Prostate gland (tissue), 2 donors: Measurements from ENCODE around the gene CRKL. TPM values are rescaled to one million over a fixed set of nuclear protein-coding genes. Genes with fewer than 3 reads are reported as not detected.
"Not testable (repeated sequence)": the region's sequence is repeated elsewhere in the genome, so short reads cannot be mapped to it uniquely, and the experiment has no call there.

Experiments used
- DNase-seq: peaks from one replicate; pipeline ENCODE4 v3.0.0-alpha.2; 2019; ENCODE audit warnings: low spot score
- H3K27ac ChIP-seq, 2 donors: fragments of 200-600 bp; sonication (generic); 2 replicates each; pipeline ENCODE4 v1.5.1; 2017 to 2019
- H3K27me3 ChIP-seq: fragments of 200-600 bp; sonication (generic); replicated peaks from 2 replicates; pipeline ENCODE4 v1.5.1; 2019; ENCODE audit not compliant: insufficient read depth
- H3K36me3 ChIP-seq, 2 donors: fragments of 200-600 bp; sonication (generic); 1 replicate in 1 of 2; 2 replicates in 1 of 2; pipeline versions ENCODE4 v1.5.1 to v1.8.1; 2017 to 2019
- H3K4me1 ChIP-seq: fragments of 200-600 bp; sonication (generic); replicated peaks from 2 replicates; pipeline ENCODE4 v1.5.1; 2019
- H3K4me3 ChIP-seq, 2 donors: fragments of 200-600 bp; sonication (generic); 2 replicates each; pipeline ENCODE4 v1.5.1; 2017 to 2019
- H3K9me3 ChIP-seq: fragments of 200-600 bp; sonication (generic); 2 replicates; pipeline ENCODE4 v1.5.1; 2017
- POLR2A ChIP-seq: fragments of 450-650 bp; IDR thresholded peaks from one replicate; pipeline ENCODE4 v1.6.1; 2016; ENCODE audit warnings: antibody characterized with exemption, mild to moderate bottlenecking
- POLR2AphosphoS5 ChIP-seq: sonication (generic); formaldehyde crosslinking; IDR thresholded peaks from one replicate; pipeline ENCODE4 v1.6.1; 2017; ENCODE audit warnings: antibody characterized with exemption
- WGBS: methylation state at CpG from one replicate; pipeline ENCODE4 v1.1.5; 2018; 5-methylcytosine and 5-hydroxymethylcytosine counted together
- intact Hi-C: fragments of 100-400 bp; cut with DNase I; formaldehyde crosslinking; loops from one replicate; pipeline ENCODE4 v1.14.2; 2022
- total RNA-seq, 2 donors: library from RNA; depleted of rRNA; stranded (reverse); fragments of >200 nt; gene quantifications; one replicate each; pipeline ENCODE4 v1.1.0, GENCODE V29; 2016
- TF ChIP-seq, protein P1 (sequence below), 4 experiments: fragments of 200-600 bp in 2 of 4; fragments of 450-650 bp in 2 of 4; sonication (generic) in 2 of 4; IDR thresholded peaks; 1 replicate in 3 of 4; 2 replicates in 1 of 4; pipeline ENCODE4 v1.5.1; 2016 to 2019; ENCODE audit warnings: antibody characterized with exemption in 4 of 4, mild to moderate bottlenecking in 2 of 4, moderate library complexity in 2 of 4

CRKL gene
- total RNA-seq, 2 donors from 2014 or later: 41.6 to 72.0 TPM

DNA sequence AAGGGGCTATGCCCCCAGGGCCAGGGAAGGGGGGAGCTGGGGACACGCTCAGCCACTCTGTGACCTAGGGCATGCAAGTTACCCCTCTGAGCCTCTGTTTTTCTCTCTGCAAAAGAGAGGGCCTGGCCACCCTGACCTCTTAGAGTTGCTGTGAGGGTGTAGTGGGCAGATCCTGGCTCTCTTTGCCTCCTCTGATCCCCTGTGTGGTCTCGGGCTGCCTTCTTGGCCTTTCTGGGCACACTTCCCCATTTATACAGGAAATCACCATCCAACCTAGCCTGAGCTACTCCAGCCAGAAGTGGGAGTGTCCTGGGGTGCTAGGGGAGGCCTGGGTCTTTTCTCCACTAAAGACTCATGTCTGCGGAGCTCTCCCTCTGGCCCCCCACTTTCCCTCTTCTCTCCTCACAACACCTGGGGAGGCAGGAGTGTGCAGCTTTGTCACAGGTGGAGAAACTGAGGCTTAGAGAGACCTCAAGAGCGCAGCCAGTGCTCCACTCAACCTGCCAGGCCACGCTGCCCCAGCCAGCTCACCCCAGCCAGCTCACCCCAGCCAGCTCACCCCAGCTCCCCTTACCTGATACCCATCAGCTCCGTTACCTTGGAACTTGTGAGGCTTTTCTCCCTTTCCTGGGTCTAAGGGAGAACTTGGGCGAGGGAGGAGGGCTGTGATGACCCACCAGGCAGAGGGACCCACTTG is 51.2 kb downstream of the CRKL start:
- Histone ChIP-seq H3K27ac (no peak overlapping the region), H3K9me3 (no peaks in the 10 kb centered on the region), H3K36me3 (no peaks in the 10 kb centered on the region), H3K4me1 (no peaks in the 10 kb centered on the region), H3K4me3 (no peak overlapping the region), H3K27me3 (no peaks in the 10 kb centered on the region)
- 67% methylated on average over 7 of the region's 7 CpGs for WGBS
- intact Hi-C loops: no loop called here
- no peak for TF ChIP-seq POLR2A
- TF ChIP-seq, protein P1, sequence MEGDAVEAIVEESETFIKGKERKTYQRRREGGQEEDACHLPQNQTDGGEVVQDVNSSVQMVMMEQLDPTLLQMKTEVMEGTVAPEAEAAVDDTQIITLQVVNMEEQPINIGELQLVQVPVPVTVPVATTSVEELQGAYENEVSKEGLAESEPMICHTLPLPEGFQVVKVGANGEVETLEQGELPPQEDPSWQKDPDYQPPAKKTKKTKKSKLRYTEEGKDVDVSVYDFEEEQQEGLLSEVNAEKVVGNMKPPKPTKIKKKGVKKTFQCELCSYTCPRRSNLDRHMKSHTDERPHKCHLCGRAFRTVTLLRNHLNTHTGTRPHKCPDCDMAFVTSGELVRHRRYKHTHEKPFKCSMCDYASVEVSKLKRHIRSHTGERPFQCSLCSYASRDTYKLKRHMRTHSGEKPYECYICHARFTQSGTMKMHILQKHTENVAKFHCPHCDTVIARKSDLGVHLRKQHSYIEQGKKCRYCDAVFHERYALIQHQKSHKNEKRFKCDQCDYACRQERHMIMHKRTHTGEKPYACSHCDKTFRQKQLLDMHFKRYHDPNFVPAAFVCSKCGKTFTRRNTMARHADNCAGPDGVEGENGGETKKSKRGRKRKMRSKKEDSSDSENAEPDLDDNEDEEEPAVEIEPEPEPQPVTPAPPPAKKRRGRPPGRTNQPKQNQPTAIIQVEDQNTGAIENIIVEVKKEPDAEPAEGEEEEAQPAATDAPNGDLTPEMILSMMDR (IDR thresholded peaks at IDR 0.05): no peak
- no peak for TF ChIP-seq POLR2AphosphoS5
- no peak for DNase-seq

DNA sequence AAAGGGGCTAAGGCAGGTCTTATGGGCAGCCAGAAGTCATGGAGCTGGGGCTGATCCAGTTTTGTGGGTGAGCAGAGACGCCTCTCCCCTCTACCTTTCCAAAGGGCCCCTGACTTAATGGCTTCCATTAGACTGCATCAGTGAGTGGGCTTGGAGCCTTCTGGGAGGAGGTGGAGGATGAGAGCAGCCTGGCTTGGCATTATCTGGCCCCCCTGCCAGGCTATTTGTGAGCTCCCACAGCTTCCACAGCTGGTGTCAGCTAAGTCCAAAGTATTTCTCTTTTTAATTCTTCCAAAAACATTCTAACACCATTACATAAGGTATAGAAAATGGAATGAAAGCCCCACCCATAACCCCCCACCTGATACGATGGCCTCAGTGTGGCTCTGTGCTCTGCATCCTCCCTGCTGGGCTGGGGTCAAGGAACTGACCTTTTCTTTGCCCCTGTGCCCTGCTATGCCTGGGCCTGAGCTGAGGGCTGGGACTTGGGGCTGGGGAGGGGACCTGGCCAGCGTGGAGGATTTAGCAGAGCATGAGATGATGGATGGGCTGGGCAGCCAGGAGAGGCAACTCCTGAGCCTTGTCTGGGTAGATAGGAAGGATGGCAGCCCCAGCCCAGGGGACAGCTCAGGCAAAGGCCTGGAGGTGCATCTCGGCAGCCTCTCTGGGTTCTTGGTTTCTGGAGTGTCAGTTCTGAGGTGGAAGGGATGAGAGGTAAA is 53.9 kb downstream of the CRKL start:
- H3K4me1 ChIP-seq: no peaks in the 10 kb centered on the region
- no peaks in the 10 kb centered on the region for H3K36me3 ChIP-seq
- DNase-seq: no peak
- no peak overlapping the region for H3K27ac ChIP-seq
- TF ChIP-seq POLR2A: no peak
- TF ChIP-seq, protein P1 (IDR thresholded peaks at IDR 0.05): no peak
- no peak for TF ChIP-seq POLR2AphosphoS5
- H3K4me3 ChIP-seq: no peak overlapping the region
- no peaks in the 10 kb centered on the region for H3K9me3 ChIP-seq
- intact Hi-C loops: no loop called here
- 66% methylated on average over 4 of the region's 4 CpGs for WGBS
- H3K27me3 ChIP-seq: no peaks in the 10 kb centered on the region

DNA sequence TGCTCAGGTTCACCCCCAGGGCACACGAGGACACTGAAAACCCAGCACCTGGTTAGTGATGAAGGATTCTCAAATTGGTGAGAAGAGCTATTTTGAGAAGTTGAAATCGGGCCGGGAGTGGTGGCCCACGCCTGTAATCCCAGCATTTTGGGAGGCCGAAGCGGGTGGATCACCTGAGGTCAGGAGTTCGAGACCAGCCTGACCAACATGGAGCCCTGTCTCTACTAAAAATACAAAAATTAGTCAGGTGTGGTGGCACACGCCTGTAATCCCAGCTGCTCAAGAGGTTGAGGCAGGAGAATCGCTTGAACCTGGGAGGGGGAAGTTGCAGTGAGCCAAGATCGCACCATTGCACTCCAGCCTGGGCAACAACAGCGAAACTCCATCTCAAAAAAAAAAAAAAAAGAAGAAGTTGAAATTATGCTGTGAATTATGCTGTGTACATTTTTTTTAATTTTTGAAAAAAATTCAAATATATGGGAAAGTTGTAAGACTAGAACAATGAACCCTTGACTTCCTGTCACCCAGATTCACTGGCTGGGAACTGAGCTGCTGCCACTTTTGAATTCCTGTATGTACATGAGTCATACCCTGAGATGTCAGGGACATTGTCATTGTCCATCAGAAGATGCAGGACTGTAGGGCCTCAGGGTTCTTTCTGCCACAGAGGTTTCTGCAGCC is 54.9 kb downstream of the CRKL start:
- intact Hi-C loops, H3K36me3 ChIP-seq, H3K27me3 ChIP-seq, H3K4me1 ChIP-seq, DNase-seq, H3K4me3 ChIP-seq, H3K9me3 ChIP-seq, H3K27ac ChIP-seq: not testable (repeated sequence)
- WGBS: 80% methylated on average over 11 of the region's 11 CpGs

DNA sequence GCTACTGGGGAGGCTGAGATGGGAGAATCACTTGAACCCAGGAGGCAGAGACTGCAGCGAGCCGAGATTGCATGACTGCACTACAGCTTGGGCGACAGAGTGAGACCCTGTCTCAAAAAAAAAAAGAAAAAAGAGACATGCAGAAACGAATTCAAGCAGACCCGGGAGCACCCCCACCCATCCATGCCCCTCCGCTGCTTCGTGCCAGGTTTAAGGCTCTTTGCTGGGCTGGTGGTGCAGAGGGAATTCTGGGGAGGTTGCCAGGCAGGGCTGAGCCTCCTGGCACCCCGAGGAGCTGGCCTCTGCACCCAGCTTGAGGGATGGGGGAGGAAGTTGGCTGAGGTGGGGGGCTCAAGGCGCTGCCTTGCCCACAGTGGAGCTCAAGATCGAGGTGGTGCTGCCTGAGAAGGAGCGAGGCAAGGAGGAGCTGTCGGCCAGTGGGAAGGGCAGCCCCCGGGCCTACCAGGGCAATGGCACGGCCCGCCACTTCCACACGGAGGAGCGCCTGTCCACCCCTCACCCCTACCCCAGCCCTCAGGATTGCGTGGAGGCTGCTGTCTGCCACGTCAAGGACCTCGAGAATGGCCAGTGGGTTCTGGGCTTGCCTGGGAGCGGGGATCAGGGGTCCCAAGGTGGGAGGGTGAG is 55.8 kb downstream of the CRKL start:
- no peaks in the 10 kb centered on the region for H3K4me1 ChIP-seq
- WGBS: 71% methylated on average over 21 of the region's 21 CpGs
- DNase-seq: no peak
- H3K9me3 ChIP-seq: no peaks in the 10 kb centered on the region
- H3K27ac ChIP-seq: no peak overlapping the region
- TF ChIP-seq, protein P1 (IDR thresholded peaks at IDR 0.05): no peak
- TF ChIP-seq POLR2A: no peak
- TF ChIP-seq POLR2AphosphoS5: no peak
- H3K4me3 ChIP-seq: no peak overlapping the region
- H3K27me3 ChIP-seq: no peaks in the 10 kb centered on the region
- no peaks in the 10 kb centered on the region for H3K36me3 ChIP-seq
- intact Hi-C loops: no loop called here

DNA sequence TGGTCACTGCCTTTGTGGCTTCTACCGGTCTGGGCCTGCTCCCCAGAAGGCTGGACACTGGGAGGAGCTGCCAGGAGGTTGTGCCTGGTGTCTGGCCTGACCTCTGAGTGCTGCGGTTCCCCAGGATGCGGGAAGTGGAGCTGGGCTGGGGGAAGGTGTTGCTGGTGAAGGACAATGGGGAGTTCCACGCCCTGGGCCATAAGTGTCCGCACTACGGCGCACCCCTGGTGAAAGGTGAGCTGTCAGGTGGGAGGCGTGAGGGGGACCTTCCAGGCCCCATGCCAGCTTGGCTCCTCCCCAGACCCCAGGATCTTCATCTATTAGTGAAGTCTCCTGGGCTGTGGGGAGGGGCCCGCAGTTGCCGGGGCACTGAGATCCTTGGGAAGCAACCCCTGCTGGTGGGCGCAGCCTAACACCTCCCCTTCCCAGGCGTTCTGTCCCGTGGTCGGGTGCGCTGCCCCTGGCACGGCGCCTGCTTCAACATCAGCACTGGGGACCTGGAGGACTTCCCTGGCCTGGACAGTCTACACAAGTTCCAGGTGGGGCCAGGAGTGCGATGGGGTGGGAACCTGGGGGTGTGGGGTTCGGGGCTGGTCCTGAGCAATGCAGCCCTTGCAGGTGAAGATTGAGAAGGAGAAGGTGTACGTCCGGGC is 56.6 kb downstream of the CRKL start:
- no peak overlapping the region for H3K4me3 ChIP-seq

More for the DNA sequence above, 56.6 kb downstream of the CRKL start:
- no peak for DNase-seq
- Histone ChIP-seq H3K27ac (no peak overlapping the region), H3K27me3 (no peaks in the 10 kb centered on the region), H3K9me3 (no peaks in the 10 kb centered on the region), H3K36me3 (no peaks in the 10 kb centered on the region), H3K4me1 (no peaks in the 10 kb centered on the region)
- 39% methylated on average over 21 of the region's 21 CpGs for WGBS
- TF ChIP-seq POLR2A (no peak), POLR2AphosphoS5 (no peak)
- TF ChIP-seq, protein P1 (IDR thresholded peaks at IDR 0.05): no peak
- intact Hi-C loops: no loop called here
